HEK293 (cell line): Measurements from ENCODE around the gene TRAPPC11.

Experiments used
- ZNF274 ChIP-seq, 2 experiments: fragments of 200-500 bp in 1 of 2; fragments of 450-650 bp in 1 of 2; sonication (Bioruptor generic) in 1 of 2; formaldehyde crosslinking in 1 of 2; IDR thresholded peaks; 2 replicates each; pipeline versions ENCODE4 v1.5.1 to v1.6.1; 2014 to 2016; ENCODE audit warnings: borderline replicate concordance in 1 of 2, inconsistent platforms in 1 of 2, low read length in 1 of 2, missing biosample characterization in 1 of 2, missing genetic modification characterization in 1 of 2
- ZNF621 ChIP-seq: fragments of 450-650 bp; formaldehyde crosslinking; IDR thresholded peaks from 2 replicates; pipeline ENCODE4 v1.5.1; 2017; ENCODE audit warnings: missing biosample characterization, missing genetic modification characterization

- TF ChIP-seq ZNF274 (IDR thresholded peaks at IDR 0.05; ENCODE audit: low read length) (no peak), ZNF274 (tag by site-specific recombination; IDR thresholded peaks at IDR 0.05; ENCODE audit: borderline replicate concordance) (no peak), ZNF621 (tag by site-specific recombination) (no peak)
Measured at GRCh38 chr4:183621875-183622274, 37.2 kb upstream of the TRAPPC11 start.
